NCI-H2029 treated with DMSO at 0.1 percent for 48 hours (cell line): ENCODE measurements around the gene IL20RA.
"Not testable (repeated sequence)": the region's sequence is repeated elsewhere in the genome, so short reads cannot be mapped to it uniquely, and the experiment has no call there.

Experiments
- DNase-seq: peaks from one replicate; lab custom pipeline; 2025; lab: John Stamatoyannopoulos, UW

The IL20RA gene, protein sequence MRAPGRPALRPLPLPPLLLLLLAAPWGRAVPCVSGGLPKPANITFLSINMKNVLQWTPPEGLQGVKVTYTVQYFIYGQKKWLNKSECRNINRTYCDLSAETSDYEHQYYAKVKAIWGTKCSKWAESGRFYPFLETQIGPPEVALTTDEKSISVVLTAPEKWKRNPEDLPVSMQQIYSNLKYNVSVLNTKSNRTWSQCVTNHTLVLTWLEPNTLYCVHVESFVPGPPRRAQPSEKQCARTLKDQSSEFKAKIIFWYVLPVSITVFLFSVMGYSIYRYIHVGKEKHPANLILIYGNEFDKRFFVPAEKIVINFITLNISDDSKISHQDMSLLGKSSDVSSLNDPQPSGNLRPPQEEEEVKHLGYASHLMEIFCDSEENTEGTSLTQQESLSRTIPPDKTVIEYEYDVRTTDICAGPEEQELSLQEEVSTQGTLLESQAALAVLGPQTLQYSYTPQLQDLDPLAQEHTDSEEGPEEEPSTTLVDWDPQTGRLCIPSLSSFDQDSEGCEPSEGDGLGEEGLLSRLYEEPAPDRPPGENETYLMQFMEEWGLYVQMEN

DNA sequence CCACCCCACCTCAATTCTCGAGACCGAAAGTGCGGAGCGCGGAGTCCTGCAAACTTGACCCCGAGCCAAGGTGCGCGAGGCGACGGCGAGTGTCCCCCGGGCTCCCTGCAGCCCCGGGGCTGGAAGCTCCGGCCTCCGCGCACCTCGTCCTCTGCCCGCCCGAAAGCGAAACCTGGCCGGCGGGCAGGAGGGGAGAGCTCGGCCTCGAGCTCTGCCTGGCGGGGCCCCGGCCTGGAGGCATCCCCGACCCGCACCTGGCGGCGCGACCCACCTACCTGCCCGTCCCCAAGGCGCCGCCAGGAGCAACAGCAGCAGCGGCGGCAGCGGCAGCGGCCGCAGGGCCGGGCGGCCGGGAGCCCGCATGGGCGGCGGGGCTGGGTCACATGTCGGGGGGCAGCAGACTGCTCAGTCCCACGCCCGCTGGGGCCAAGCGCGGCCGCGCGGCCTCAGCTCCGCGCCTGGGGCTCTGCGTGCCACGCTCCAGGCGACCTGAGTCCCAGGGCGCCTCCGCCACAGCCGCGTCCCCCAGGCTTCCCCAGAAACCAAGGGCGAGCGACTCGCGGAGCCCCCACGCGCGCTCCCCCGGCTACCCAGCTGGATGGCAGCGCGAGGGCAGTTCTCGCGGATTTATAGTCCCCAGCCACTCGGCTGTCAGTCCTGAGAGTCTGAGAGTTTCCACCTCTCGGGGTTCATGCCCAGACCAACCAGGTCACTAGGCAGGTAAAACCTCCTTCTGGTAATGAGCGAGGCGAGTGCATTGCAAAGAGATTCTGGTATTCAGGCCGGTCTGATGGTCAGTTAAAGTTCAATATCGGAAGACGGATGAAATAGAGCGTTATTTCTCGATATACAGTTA is at the start of gene IL20RA:
TSS of gene IL20RA (minus strand) at position 600 of the 856 bp plus-strand sequence. CDS start at position 363, 237 bp downstream.
- no peak for DNase-seq

DNA sequence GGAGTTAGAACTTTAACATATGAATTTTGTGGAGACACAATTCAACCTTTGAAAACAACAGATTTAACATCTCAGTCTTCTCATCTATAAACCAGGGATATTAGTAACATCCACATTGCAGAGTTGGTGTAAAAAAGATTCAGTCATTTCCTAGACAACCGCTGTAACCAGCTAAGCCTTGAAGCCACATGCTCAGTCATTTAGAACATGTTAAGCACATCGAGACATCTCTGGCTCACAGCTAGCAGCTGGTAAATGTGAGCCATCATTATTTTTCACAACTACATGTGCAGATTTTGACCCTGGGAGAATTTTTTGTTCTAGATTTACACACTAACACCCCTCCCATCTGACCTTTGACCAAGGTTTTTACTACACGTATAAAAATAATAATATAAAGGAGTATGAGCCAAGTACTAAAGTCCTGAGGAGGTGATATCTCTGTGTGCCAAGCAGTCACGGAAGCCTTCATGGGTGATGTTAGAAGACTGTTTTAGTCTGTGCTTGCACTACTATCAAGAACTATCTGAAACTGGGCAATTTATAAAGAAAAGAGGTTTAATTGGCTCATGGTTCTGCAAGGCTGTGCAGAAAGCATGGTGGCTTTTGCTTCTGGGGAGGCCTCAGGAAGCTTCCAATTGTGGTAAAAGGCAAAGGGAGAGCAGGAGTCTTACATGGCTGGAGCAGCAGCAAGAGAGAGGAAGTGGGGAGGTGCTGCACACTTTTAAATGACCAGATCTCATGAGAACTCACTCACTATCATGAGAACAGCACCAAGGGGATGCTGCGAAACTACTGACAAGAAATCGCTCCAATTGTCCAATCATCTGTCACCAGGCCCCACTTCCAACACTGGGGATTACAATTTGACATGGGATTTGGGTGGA is 48.7 kb upstream of the IL20RA start:
- DNase-seq = no peak

DNA sequence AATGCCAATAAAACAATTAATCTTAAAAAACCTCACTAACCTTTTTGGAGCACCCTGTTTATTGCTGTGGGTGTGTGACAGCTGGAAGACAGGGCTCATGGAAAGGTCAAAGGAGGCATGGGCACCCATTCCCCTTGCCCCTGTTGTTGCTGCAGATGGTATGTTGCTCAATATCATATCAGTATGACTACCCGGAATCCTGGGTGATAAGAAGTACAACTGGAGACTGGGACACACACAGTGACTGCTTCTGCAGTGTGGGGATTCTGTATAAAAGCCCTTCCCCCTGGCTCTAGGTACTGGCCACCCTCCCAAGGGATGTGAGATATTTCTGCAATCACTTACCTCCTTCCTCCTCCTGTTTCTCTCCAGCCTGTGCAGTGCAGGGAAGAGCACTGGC is 47.3 kb upstream of the IL20RA start:
- no peak for DNase-seq

DNA sequence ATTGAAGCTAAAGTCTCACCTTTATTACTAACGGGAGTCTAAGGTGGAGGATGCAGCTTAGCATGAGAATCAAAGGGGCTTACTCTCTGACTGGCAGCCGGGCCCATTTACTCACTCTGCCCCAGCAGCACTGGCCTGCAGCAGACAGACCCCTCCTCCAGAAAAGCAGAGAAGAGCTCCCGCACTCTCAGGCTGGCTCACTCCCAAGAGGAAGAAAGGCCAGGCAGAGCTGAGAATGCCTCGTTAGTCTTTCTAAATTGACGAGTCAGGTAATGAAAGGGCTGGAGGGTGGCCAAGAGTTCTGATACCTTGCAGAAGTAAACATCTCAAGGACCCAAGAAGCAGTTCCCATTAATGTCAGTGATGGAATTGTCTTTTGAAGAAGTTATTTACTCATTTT is 44.5 kb upstream of the IL20RA start:
- DNase-seq = no peak

DNA sequence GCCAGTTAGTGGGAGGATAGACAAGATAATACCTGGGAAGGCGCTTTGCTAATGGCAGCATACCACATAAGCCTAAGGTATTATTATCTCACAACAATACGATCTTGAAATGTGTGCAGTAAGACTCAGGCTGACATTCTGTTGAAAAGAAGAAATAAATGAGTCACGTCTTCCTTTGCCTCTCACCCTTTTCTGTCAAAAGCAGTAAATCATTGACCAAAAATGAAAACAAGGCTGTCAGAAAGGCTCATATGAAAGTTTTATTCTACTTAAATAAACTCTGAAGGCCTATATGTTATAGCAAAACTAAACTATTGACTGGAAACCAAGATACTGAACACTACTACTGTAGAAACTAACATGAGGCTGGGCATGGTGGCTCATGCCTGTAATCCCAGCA is 43.1 kb upstream of the IL20RA start:
- no peak for DNase-seq

DNA sequence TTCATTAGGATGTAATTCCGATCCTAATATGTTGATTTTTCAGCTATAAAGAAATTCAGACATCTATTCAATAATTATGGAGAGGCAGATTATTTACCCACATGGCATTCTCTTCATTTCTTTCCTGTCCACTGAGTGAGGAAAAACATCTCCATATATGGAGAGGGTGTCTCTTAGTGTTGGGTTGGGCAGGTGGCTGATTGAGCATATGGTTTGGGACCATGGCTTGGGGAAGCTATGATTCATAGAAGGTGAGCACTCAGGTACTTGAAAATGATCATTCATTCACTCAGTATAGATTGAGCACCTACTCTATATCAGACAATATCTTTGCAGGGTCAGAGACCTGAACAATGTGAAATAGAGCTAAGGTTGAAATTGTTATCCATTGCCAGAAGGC is 41.3 kb upstream of the IL20RA start:
- peak; percentile 18 for DNase-seq

DNA sequence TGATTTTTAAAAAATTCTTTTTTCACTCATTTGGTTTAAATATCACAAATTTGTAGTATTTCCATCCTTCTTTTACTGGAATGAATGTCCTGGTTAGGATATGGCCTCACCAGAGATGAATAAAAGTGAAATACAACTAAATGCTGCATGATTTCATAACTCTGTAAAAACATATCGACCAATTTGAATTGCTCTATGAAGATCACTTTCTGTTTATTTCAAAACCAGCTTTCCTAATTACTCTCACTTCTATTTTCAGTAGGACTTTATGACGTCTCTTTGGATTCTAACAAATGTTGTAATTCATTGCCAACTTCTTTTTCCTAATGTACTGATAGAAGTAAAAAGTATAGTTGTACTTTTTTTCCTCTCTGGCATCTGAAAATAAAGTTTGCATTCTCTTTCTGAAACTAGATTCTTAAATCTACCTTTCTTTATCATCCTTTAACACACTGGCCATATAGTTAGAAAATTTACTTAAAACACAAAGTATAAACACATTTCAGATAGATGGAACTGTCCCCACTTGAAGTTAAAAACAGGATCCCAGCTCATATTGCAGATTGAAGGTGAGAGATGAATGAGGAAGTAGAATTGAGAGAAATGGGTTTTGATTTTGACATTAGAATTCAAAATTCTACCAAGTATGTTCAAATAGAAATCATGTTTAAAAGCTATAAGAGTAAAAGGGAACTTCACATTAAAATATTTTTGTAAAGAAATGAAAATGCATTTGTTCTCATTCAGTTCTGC is 40.3 kb upstream of the IL20RA start:
- DNase-seq = no peak

DNA sequence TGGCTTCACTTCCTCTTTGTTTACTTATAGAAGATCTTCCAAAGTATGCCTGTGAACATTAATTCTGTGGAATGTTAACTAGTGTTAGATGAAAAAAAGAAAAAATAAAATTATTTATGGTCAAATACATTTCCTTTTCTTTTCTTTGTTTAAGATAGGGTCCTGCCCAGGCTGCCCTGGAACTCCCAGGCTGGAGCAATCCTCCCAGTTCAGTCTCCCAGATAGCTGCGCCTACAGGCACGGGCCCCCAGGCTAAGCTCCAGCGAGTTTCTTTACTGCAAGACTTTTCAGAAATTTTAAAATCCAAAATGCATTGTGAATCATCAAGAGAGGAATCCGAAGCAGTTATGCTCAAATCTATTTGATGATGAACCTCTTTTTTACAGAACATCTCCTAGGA is 39.3 kb upstream of the IL20RA start:
- no peak for DNase-seq

DNA sequence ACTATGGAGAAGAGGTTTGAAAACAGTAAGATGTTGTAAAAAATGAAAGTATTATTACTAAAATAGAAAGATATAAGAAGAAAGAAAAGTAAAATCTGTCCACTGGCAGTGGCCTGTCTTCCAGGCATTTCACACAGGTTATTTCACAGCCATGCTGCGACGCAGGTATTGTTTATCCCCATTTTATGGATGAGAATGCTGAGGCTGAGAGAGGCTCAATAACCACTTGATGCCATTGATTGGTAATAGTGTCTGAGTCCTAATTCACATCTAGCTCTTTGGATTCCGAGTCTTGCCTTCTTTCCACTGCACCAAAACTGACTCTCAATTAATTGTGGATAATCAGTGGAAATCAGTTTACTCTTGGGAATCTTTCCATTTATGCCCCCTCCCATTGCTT is 37.2 kb upstream of the IL20RA start:
- DNase-seq = no peak

DNA sequence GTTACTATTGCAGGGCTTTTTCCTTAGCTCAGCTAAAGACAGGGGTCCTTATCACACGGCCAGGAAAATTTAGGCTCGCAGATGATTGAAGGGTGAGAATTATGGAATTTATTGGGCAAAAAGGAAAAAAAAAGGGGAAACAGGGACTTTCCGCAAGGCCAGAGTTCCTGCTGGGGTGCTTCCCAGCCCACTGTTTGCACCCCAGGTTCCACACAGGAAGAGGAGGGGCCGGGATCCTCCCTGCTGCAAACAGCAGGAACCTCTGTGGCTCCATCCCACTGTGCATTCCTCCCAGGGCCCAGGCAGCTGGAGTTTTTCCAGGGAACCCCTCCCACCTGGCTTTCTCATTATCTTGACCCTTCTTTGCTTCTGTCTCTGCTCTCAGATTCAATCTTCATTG is 35.9 kb upstream of the IL20RA start:
- no peak for DNase-seq

DNA sequence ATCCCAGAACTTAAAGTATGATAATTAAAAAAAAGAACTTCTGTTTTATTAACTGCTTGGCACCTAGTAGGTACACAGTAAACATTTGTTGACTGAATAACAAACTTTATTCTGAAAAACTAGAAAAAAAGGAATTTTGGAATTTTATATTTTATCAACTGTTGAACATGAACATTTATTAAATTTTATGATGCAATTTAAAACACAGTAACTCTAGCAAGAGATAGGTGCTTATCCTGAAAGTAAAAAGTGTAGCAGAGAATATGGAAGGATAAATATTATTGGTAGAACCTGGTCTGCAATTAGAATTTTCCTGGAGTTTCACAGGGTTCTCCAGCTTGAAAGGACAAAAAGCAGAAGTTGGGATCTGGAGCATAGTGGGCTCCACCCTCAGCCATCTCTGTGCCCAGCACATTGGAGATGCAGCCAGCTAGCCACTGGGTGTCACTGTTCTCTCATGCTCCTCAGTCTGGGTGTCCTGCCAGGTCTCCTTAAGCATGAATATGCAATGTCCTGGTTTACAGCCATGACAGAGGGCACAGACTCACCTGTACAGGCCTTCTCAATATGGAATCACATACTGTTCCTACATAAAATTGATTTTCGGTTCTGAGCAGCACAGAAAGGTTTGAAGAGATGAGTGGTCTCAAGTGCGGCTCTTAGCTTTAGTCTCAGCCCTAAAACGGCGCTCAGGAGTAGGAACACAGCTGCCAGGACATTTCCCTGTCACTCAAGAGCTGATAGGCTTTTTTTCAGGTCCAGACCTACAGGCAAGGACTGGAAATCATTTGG is 31.7 kb upstream of the IL20RA start:
- peak; percentile 50 for DNase-seq

DNA sequence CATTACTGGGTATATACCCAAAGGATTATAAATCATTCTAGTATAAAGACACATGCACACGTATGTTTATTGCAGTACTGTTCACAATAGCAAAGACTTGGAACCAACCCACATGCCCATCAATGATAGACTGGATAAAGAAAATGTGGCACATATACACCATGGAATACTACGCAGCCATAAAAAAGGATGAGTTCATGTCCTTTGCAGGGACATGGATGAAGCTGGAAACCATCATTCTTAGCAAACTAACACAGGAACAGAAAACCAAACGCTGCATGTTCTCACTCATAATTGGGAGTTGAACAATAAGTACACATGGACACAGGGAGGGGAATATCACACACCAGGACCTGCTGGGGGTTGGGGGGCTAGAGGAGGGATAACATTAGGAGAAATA is 31.0 kb upstream of the IL20RA start:
- not testable (repeated sequence) for DNase-seq

DNA sequence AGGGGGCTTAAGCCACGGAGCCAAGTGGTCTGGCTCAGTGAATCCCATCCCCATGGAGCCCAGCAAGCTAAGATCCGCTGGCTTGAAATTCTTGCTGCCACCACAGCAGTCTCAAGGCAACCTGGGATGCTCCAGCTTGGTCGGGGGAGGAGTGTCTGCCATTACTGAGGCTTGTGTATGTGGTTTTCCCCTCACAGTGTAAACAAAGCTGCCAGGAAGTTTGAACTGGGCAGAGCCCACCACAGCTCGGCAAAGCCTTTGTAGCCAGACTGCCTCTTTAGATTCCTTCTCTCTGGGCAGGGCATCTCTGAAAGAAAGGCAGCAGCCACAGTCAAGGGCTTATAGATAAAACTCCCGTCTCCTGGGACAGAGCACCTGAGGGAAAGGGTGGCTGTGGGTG is 25.5 kb upstream of the IL20RA start:
- DNase-seq = no peak

DNA sequence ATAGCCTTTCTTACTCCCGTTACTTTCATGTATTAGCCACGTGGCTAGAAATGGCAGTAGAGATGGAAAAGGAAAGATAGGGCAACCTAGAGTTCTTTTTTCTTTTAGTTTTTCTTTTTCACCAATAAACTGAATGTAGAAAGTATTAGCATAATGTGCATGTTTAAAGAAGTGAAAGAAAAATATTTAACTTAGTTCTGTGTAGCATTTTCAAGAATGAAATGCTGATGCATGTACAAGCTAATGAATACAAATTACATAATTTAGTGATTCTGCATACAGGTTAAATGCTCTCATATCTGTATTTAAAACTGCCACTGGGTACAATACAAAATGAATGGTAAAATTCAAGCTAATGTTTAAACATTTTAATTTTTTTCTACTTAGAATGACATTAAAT is 22.6 kb upstream of the IL20RA start:
- DNase-seq = no peak

DNA sequence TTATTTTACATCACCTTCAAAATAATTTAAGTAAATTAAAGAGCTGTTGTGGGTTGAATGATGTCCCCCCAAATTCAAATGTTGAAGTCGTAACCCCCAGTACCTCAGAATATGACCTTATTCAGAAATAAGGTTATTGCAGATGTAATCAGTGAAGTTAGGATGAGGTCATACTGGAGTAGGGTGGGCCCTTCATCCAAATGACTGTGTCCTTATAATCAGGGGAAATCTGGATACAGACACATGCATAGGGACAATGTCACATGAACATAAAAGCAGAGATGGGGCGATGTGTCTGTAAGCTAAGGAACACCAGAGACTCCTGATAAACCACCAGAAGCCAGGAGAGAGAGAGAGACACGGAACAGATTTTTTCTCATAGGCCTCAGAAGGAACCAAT is 13.3 kb upstream of the IL20RA start:
- DNase-seq = no peak

DNA sequence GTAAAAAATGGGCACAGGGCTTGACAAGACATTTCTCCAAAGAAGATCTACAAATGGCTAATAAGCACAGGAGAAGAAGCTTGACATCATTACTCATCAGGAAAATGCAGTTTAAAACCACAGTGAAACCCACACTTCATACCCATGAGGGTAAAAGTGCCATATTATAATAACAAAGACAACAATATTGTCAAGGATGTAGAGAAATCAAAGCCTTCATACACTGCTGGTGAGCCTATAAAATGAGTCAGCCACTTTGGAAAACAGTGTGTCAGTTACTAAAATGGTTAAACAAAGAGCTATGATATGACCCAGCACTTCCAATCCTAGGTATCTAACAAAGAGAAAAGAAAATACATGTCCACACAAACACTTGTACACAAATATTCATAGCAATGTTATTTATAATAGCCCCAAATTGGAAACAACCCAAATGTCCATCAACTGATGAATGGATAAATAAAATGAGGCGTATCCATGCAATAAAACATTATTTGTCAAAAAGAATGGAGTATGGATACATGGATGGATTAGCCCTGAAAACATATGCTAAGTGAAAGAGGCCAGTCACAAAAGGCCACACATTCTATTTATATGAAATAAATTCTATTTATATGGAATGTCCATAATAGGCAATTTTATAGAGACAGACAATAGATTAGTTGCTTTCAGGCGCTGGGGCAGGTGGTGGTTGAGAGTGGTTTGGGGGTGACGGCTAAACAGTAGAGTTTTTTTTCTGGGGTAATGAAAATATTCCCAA is 11.5 kb upstream of the IL20RA start:
- peak; percentile 2 for DNase-seq

DNA sequence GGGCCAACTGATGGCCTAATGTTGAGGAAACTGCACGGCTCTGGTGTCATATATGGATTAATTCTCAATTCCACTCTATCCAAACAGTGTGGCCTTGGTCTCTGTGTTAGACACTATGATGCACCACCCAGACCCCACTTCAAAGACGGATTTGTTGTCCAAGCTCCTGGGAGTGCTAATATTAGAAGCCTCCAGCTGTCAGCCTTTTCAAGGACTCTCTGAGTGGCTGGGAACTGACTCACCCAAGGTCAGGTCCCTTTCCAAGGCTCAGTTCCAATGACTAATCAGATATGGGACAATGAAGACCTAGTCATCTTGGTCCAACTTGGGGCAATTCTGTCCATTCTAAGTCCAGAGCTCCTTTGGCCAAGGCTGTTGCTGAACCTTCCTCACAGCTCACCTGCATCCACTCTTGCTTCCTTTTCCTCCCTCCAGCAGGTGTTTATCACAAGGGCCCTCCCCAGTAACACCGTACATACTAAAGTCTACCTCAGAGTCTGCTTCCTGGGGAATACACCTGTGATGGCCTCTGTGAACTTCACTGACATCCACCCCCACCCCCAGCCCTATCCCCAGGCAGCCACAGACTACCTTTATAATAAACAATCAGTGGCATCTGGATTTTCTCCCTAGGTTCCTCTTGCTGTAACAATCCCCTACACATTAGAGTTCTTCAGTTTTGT is 7.2 kb upstream of the IL20RA start:
- no peak for DNase-seq

DNA sequence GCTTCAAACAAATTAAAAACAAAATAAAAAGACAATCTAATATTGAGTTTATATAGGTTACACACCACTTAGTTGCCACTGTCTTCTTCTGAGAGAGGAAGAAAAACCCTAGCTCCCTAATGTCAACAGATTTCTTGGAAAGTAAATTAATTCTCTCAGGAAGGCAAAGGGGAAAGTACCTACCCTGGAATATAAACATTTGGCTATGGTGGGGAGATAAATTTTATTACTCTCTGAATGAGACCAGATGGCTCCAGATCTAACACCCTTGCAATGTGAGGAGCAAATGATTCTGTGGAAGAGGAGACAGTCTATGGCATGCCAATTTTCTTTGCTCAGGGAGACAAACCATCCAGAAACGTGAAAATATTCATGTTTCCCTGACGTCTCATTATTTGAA is 4.3 kb upstream of the IL20RA start:
- DNase-seq = no peak

DNA sequence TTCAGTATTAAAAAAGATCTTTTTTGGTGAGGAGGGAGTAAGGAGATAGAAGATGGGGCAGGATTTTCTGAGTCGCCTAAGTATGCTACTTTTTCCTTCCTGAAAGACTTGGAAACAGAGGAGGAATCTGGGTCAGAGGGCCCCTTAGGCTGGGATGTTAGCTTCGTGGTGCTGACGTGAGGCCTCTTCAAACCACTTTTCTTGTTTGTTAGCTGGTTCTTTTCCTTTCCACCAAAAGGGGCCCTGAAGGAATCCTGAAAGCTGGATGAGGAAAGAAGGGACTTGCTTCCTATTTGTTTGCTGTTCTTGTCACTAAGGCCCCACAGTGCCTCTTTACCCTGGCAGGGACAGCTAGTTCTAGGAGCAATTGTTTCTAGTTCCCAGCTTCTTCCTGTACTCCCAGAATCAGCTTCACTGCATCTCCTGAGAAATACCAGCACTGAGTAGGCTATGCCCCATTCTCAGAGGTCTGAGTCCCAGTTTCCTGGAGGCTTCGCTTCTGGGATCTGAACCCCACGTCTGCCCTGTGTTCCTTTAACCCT is 2.2 kb upstream of the IL20RA start:
- DNase-seq = no peak
